ENCODE measurements around the gene TCAIM. TPM values are rescaled to one million over a fixed set of nuclear protein-coding genes. Genes with fewer than 3 reads are reported as not detected.

Gene TCAIM
- total and polyA plus RNA-seq, 2 of the 4 experiments (the other 2 are of a cell fraction), result 11.0 to 21.5 TPM

GRCh38 chr3:44434834-44435510 is 96.4 kb downstream of the TCAIM start:
- no peak for TF ChIP-seq RCOR1 (IDR thresholded peaks at IDR 0.05; ENCODE audit: insufficient replicate concordance, low read length)
- no peak for TF ChIP-seq NFE2L2 (IDR thresholded peaks at IDR 0.05; ENCODE audit: low read depth, low read length)
- no peak for TF ChIP-seq USF2 (IDR thresholded peaks at IDR 0.05; ENCODE audit: low read depth, low read length)
- TF ChIP-seq FOS (IDR thresholded peaks at IDR 0.05; ENCODE audit: low read depth, low read length), result no peak
- no peak for TF ChIP-seq CHD1 (IDR thresholded peaks at IDR 0.05; ENCODE audit: low read depth, low read length)
- Histone ChIP-seq H3K14ac (replicated peaks; ENCODE audit: low read depth, low read length) (no peak overlapping the region), H2BK20ac (ENCODE audit: low read depth, low read length) (no peak overlapping the region), H3K4me1 (ENCODE audit: control insufficient read depth, insufficient read depth, low read length) (no peaks in the 10 kb centered on the region), H3K56ac (ENCODE audit: extremely low read depth, insufficient read depth, low read length) (no peak overlapping the region), H2BK120ac (ENCODE audit: low read depth, low read length) (no peak overlapping the region), H3K9ac (ENCODE audit: low read depth, low read length) (no peak overlapping the region), H3K4ac (ENCODE audit: low read depth, low read length) (no peak overlapping the region), H4K5ac (ENCODE audit: low read depth, low read length) (no peak overlapping the region), H3K4me3 (ENCODE audit: insufficient read depth, low read depth, low read length) (no peak overlapping the region), H2AFZ (replicated peaks; ENCODE audit: low read length, poor library complexity) (no peak overlapping the region), H3K27me3 (ENCODE audit: control insufficient read depth, insufficient read depth, low read length) (no peaks in the 10 kb centered on the region), H2BK5ac (ENCODE audit: low read depth, low read length, poor library complexity, severe bottlenecking) (no peak overlapping the region), H3K4me2 (ENCODE audit: low read depth, low read length) (no peak overlapping the region), H3K36me3 (ENCODE audit: control insufficient read depth, insufficient read depth, low read length) (no peaks in the 10 kb centered on the region), H3K27ac (ENCODE audit: insufficient read depth, low read length) (no peak overlapping the region), H3K23ac (ENCODE audit: low read depth, low read length) (no peak overlapping the region), H3K9me3 (ENCODE audit: control insufficient read depth, insufficient read depth, low read length) (no peaks in the 10 kb centered on the region), H4K20me1 (ENCODE audit: insufficient read depth, low read length) (no peaks in the 10 kb centered on the region), H2AK5ac (ENCODE audit: low read depth, low read length) (no peak overlapping the region), H2BK15ac (ENCODE audit: low read depth, low read length) (no peak overlapping the region), H4K8ac (ENCODE audit: low read depth in 2 of 2, low read length in 2 of 2) (no peak overlapping the region), H4K91ac (ENCODE audit: insufficient read depth, low read depth, low read length) (no peak overlapping the region), H3K9me1 (ENCODE audit: insufficient read depth, low read length) (no peaks in the 10 kb centered on the region), H2AK9ac (replicated peaks; ENCODE audit: low read depth, low read length, poor library complexity) (no peak overlapping the region), H3K79me1 (ENCODE audit: low read depth in 1 of 2, low read length in 2 of 2) (no peaks in the 10 kb centered on the region; a peak in 1 of 4 replicates), H3K18ac (ENCODE audit: low read depth, low read length) (no peak overlapping the region)
- dilution Hi-C loops (cut with HindIII; ENCODE audit: low sequenced_read_pairs, unreplicated experiment) (no loop called here), in situ Hi-C loops (cut with MboI; ENCODE audit: low sequenced_read_pairs) (no loop called here), intact Hi-C loops (cut with micrococcal nuclease) (no loop called here)
- no TSS peak for BruUV-seq (replicated peaks)
- no peak for DNase-seq
- ChIA-PET POLR2A (ENCODE audit: unreplicated experiment) (no interaction called here), CTCF (no interaction called here)
- 53% methylated on average over 4 of the region's 5 CpGs; no CpG with 5 or more reads in 1 of the 2 experiments for WGBS, 2 experiments (ENCODE audit: extremely low coverage in 2 of 2, insufficient read length in 1 of 2)
- no peak for ATAC-seq (ENCODE audit: low read depth)
